HG02973 (cell line): Measurements from ENCODE around the gene MTMR12.
A peak's percentile ranks its signal among the peaks of the same experiment; 100 is the strongest.

Experiments used
- ATAC-seq: cut with Tn5 transposase; IDR thresholded peaks from one replicate; pipeline ENCODE4 v1.9.1; 2021; ENCODE audit warnings: moderate library complexity; ENCODE audit not compliant: unreplicated experiment

MTMR12 gene, protein sequence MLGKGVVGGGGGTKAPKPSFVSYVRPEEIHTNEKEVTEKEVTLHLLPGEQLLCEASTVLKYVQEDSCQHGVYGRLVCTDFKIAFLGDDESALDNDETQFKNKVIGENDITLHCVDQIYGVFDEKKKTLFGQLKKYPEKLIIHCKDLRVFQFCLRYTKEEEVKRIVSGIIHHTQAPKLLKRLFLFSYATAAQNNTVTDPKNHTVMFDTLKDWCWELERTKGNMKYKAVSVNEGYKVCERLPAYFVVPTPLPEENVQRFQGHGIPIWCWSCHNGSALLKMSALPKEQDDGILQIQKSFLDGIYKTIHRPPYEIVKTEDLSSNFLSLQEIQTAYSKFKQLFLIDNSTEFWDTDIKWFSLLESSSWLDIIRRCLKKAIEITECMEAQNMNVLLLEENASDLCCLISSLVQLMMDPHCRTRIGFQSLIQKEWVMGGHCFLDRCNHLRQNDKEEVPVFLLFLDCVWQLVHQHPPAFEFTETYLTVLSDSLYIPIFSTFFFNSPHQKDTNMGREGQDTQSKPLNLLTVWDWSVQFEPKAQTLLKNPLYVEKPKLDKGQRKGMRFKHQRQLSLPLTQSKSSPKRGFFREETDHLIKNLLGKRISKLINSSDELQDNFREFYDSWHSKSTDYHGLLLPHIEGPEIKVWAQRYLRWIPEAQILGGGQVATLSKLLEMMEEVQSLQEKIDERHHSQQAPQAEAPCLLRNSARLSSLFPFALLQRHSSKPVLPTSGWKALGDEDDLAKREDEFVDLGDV

DNA sequence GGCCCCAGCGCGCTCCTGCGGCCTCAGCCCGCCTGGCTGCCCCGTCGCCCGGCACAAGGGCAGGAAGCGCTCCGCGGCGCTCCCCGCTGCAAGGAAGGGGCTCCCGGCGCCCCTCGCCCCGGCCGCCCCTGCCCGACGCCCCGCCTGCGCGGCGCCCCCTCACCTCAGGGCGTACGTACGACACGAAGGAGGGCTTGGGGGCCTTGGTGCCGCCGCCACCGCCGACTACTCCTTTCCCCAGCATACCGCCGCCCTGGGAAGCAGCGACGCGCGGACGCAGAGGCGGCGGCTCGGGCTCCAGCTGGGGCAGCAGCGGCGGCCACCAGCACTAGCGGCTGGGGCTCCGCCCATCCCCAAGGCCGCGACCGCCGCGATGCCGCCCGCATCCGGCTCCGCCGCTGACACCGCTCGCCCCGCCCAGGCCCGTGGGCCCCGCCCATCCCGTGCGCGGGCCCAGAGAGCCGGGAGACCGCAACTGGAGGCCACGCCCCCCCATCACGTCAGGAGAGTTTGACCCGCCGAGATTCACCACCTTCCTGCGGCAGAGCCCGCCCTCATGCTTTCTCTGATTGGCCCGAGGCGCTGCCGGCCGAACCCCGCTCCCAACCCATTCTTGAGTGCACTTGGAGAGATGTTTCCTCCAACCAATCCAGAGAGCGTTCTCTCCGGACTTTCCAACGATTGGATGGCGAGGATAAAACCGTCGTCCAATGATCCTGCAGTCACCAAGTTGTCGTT lies at the start of gene MTMR12:
MTMR12 (minus strand) TSS at position 345 of the 738 bp plus-strand sequence; CDS start at position 244, 101 bp downstream.
- peak; percentile 92 for ATAC-seq

DNA sequence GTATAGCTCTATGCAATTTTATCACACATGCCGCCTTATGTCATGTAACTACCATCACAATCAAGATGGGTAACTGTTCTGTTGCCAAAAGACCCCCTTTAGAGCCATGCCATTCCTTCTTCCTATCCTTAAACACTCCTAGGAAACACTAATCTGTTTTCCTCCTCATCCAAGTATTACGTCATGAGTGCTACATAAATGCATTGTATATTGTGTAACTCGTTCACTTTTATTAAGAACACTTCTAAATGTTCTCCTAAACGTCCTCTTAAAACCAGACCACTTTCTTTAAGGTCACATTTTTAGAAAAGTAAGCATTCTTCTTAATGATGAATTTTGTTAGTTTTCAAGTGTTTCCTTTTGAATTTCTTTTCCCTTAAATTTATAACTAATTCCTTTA lies 49.8 kb upstream of the MTMR12 start:
- no peak for ATAC-seq

DNA sequence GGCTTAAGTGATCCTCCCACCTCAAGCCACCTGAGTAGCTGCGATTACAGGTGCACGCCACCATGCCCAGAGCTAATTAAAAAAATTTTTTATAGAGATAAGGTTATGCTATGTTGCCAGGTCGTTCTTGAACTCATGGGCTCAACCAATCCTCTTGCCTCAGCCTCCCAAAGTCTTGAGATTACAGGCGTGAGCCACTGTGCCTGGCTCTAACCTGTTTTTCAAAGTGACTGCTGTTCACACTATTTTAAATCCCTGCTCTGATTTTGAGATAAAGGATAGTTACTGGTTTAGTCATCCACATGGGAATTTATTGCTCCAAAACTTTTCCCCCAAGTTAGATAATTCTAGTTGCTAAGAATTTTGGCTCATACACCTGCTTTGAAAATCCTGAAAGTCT lies 48.2 kb upstream of the MTMR12 start:
- no peak for ATAC-seq

DNA sequence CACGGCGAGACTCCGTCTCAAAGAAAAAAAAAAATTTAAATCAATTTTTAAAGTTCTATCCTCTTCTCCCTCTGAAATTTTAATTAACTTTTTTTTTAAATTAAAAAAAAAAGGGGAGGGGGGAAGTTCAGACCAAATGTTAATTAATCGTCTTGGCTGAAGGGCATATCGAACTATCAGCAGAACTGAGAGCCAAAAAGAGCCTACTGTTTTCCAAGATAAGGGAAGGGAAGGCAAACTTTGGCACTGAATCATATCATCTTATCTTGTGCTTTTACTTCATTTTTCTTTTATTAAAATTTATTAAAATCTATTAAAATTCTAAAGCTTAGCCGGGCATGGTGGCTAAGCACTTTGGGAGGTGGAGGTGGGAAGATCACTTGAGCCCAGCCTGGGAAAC lies 45.9 kb upstream of the MTMR12 start:
- no peak for ATAC-seq

DNA sequence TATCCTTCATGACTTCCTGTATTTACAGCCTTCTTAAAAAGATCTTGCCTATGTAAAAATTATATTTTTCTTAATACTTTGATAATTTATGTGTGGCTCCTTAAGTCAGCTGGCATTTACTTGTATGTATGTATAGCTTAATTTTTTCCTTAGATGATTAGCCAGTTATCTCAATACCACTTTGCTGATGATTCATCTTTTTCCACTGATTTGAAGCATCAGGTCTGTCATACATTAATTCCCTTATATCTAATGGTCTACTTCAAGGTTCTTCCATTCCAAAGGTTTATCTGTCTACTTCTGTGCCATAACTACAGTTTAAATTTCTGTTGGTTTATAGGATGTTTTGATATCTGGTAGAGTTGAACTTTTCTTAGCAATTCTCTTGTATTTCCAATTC lies 44.9 kb upstream of the MTMR12 start:
- ATAC-seq: no peak

DNA sequence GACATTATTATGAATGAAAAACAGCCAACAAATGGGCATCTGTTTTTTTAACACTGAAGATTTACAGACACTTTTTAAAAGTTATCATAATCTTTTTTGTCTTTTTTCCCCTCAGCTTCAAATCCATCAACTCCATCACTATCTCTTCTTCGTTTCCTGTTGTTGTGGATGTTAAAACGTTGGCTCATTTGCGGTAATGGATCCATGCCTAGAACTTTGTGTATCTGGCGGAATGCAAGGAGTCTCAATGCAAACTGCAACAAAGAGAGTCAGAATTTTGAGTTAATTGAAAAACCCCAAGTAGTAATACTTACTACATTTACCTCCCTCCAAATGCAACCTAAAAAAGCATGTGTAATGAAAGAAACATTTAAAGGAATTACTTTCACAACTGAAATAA lies 42.9 kb upstream of the MTMR12 start:
- ATAC-seq: no peak

DNA sequence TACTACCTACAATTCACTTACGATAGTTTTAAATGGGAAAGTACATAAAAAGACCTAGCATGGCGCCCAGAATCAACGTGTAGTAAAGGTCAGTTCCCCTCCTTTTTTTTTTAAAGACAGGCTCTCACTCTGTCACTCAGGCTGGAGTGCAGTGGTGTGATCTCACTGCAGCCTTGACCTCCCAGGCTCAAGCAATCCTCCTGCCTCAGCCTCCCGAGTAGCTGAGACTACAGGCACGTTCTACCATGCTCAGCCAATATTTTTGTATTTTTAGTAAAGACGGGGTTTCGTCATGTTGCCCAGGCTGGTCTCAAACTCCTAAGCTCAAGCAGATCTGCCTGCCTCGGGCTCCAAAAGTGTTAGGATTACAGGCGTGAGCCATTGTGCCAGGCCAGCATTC lies 40.7 kb upstream of the MTMR12 start:
- no peak for ATAC-seq

DNA sequence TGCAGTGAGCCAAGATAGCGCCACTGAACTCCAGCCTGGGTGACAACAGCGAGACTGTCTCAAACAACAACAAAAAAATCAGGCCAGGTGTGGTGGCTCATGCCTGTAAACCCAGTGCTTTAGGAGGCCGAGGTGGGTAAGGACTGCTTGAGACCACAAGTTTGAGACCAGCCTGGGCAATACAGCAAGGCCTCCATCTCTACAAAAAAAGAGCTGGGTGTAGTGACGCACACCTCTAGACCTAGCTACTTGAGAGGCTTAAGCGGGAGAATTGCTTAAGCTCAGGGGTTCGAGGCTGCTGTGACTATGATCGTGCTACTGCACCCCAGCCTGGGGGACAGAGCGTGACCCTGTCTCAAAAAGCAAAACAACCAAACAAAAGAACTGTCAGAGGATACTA lies 39.9 kb upstream of the MTMR12 start:
- no peak for ATAC-seq

DNA sequence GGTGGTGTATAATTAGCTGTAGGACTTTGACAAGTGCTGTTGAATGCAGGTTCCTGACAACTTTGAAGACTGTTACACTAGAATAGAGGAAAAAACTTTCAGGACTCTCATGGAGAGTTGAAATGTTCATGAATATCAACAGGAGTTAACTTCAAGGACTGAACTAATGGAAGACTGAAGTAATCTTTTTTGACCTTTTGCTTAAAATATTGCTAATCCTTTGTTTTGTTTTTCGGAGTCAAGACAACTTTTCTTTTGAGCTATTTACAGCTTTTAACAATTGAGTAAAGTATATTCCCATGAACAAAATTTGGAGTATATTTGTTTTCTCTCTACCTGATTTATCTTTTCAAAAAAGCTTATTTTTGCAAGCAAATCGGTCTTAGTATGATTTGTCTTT lies 34.1 kb upstream of the MTMR12 start:
- no peak for ATAC-seq

DNA sequence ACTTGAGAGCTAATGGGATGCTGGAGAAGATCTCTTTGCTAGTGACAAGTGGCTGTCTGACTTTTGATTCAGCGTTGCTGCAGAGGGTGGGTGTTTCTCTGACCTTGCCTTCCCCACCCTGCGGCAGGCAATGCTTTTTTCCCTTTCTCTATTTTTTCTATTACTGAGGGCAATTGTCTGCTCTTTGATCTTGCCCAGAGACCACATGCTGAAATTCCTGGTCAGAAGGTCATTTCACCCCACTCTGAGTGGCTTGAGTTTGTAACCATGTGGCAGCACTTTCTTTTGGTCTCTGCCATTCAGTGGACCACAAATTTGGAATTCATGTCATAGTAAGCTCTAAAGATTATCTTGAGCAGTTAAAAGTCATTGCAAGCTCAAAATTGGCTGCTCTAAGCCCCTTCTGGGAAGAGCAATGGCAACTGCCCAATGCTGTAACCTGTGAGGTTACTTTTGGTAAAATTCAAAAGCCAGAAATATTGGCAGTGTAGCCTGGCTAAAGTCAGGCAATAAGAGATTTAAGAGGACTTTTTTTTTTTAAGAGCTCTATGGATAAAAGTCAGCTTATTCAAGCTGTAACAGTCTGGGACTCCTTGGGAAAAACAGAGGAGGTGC lies 30.4 kb upstream of the MTMR12 start:
- no peak for ATAC-seq

DNA sequence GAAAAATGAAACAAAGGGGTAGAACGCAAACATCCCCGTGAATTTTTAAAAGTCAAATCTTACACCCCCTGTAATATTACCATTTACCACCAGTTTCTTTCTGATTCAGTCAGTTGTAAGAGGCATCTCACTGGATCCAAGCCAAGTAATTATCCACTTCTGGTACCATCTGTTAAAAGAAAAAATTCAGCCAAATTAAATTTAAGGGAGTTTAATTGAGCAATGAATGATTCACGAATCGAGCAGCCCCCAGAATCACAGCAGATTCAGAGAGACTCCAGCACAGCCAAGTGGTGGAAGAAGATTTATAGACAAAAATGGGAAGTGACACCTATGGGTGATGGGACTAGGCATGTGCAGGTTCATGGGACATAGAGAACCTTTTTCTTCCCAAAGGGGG lies 29.9 kb upstream of the MTMR12 start:
- no peak for ATAC-seq

DNA sequence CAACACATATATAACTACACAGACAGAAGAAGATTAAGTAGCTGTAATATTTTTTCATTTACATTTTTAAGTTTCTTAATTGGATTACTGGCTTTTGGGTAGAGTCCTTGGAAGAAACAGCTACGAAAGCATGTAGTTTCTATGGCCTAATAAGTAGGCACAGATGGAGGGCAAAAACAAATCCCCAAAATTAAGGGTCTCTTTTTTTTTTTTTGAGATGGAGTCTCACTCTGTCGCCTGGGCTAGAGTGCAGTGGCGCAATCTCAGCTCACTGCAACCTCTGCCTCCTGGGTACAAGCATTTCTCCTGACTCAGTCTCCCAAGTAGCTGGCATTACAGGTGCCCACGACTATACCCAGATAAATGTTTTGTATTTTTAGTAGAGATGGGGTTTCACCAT lies 27.1 kb upstream of the MTMR12 start:
- ATAC-seq: no peak

DNA sequence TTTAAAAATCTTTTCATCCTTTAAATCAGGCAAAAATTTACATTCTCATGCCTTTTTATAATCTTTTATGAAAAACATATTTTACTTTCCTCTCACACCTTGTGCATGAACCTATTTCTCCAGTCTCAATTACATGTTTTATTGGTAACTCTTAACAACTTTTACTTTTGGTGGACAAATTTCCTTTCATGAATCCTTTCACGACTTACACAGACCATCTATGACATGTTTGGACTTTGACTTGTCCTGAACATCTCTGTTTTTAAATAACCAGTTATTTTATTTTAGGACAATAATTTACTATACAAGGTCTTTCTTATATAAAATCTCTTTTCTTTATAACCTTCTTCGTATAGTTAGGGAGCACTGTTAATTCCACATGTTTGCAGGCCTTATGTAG lies 26.5 kb upstream of the MTMR12 start:
- no peak for ATAC-seq

DNA sequence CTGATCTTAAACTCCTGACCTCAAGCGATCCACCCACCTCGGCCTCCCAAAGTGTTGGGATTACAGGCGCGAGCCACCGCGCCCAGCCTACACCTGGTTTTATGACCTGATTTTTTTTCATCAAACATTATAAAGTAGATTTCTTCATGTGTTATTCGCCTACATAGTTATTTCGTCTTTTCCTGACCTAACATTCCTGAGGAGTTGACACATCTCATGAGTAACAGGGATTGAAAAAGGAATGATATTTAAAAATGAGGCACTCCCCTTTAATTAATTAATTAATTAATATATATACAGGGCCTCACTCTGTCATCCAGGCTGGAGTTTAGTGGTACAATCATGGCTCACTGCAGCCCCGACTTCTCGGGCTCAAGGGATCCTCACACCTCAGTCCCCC lies 20.2 kb upstream of the MTMR12 start:
- ATAC-seq: no peak

DNA sequence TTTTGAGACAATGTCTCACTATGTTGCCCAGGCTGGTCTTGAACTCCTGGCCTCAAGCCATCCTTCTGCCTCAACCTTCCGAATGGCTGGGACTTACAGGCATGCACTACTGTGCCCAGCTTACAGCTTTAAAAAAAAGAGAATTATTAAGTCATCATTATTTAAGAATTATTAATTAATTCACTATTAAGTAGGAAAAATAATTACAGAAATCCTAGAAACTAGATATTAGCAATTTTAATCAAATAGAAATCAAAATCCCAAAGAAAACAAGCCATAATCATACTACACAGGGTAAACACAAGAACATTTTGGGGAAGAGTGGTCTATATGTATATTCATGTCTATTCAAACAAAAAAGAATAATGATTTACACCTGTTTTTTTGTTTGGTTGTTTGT lies 19.6 kb upstream of the MTMR12 start:
- ATAC-seq: no peak

DNA sequence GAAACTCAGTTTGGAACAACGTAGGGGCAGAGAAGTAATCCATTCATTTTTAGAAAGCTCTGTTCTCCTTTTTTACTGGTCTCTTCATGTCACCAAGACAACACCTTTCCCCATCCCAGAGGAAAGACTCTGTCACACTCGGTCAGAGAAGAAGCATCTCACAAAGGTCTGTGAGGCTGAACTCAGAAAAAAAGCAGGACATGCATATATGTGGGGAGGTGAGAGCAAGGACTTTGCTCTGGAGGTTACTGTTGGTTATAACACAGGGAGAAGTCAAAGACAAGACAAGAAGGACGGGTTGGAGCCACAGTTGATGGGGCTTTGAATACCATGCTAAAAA lies 19.2 kb upstream of the MTMR12 start:
- no peak for ATAC-seq

DNA sequence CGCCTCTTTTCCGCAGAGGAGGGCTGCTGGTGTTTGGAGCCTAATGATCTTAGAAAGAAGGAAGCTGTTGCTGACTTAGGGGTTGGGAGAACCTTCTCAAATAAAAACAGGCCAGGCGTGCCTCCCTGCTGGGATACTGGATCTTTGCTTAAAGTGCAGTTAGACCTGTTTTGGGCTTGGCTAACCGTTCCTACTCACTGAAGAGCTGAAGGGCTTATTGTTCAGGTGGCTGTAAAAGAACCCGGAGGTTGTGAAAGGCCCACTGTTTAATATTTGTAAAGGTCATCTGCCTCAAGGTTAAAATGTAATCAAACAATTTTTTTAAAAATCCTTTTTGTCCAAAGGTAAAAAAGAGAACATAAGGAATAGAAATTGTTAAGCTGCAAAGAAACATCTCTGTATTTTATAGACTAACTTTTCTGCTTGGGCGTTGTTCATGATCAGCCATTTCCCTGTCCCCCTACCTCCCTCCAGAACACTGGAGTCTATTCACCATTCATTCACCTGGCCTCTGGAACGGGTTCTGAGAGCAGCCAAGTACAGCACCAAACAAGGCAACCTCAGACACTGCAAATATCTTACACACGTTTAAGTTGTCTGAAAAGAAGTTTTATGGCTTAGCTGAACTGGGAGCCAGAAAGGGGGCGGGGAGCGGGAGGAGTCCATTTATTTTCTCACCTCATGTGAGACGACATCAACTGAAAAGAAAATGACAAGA lies 18.6 kb upstream of the MTMR12 start:
- ATAC-seq: no peak

DNA sequence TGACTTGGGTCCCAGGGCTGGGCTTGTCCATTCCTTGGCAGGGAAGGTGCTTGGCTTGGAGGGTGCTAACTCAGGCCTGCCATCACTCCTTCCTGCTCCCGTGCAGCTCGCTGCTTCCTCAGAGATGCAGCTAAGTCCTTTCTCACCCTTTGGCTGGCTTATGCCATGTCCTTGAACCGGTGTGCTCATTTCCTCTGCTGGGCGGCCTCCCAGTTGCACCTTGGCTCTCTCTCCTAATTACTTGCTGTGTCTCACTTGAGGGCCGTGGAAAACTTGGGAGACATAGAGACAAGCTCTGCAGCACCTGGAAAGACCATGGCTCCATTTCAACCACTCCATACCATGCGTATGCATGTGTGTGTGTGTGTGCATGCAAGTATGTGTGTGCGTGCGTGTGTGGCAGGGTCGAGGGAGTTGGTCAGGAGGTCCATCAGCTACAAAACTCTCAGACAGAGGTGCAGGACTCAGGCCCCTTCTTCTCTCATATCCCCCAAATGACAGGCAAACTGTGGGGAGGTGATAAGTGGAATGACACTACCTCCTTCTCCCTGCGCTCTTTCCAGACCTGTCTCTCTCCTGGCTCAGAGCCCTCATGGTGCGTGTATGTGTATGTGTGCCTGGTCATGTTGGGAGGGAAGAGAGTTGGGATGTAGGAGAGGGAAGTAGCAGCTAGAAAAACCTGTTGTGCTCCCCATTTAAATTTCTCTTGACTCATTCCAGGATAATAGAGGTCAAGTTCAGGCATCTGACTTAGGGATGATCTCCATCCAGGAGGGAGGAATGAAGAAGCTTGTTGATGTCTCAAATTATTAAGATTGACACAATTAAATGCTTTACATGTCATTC lies 17.6 kb upstream of the MTMR12 start:
- no peak for ATAC-seq

DNA sequence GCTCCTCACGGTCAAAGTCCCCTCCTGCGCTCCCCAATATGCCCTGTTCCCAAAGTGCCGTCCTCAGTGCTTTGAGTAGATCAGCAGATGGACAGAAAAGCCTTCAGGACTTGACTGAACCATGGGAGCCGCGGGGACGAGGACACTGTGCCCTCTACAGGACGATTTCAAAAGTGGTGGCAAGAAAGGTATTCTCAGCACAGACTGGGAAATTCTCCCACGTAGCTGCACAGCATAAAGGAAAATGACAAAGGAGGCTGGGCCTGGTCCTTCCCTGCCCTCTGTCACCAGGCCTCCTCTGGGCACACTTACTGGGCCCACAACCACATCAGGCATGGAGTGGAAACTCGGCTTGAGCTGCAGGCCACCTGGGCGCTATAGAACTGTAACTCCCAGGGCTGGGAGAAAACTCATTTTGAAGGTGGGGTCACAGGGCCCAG lies 16.7 kb upstream of the MTMR12 start:
- ATAC-seq: peak; percentile 70
